ENCODE measurements around the gene FIG4. TPM values are rescaled to one million over a fixed set of nuclear protein-coding genes. Genes with fewer than 3 reads are reported as not detected.

Gene FIG4
- total RNA-seq, 1 experiment from 2014 or later = 15.7 TPM

- CTCF ChIA-PET = interaction anchor here (1.6 kb wide), 1 partner anchor 225 kb away, joined by 4 read pairs; no protein-coding TSS in a partner anchor
- Histone ChIP-seq H3K27me3 (ENCODE audit: insufficient read depth, low read length) (no peaks in the 10 kb centered on the region), H3K9ac (ENCODE audit: low read length) (no peak overlapping the region), H3K79me2 (ENCODE audit: insufficient read depth, low read length) (no peaks in the 10 kb centered on the region), H3K9me2 (ENCODE audit: insufficient read depth) (no peaks in the 10 kb centered on the region), H3K4me2 (ENCODE audit: low read length) (no peak overlapping the region), H2AFZ (ENCODE audit: low read depth, low read length, poor library complexity, severe bottlenecking) (no peak overlapping the region), H3K4me1 (ENCODE audit: control insufficient read depth in 1 of 2, insufficient read depth in 2 of 2, low read length in 2 of 2) (0 out of 4 replicates have a peak, but pooled peaks cover 0 to 5% of the 10 kb centered on the region in 2 experiments), H3K36me3 (ENCODE audit: control insufficient read depth in 1 of 2, insufficient read depth in 2 of 2, low read length in 2 of 2) (no peaks in the 10 kb centered on the region), H3K4me3 (replicated peaks in 1 of 2; ENCODE audit: low read depth in 1 of 2, low read length in 2 of 2) (no peak overlapping the region), H3K27ac (ENCODE audit: low read depth, low read length) (no peak overlapping the region), H3K9me3 (ENCODE audit: control insufficient read depth in 1 of 2, insufficient read depth in 1 of 2, low read depth in 1 of 2, low read length in 2 of 2) (no peaks in the 10 kb centered on the region), H4K20me1 (ENCODE audit: insufficient read depth) (no peaks in the 10 kb centered on the region)
- TF ChIP-seq SRF (IDR thresholded peaks at IDR 0.05; ENCODE audit: low read depth) = no peak
- TF ChIP-seq RAD21 (IDR thresholded peaks at IDR 0.05; ENCODE audit: low read depth) = no peak
- BruUV-seq (replicated peaks) = no TSS peak
- intact Hi-C loops (cut with micrococcal nuclease) = no loop called here
- ATAC-seq (no peak), DNase-seq (ENCODE audit: low read depth, low spot score) (no peak)
- POLR2A ChIA-PET = no interaction called here
- RAD21 ChIA-PET (ENCODE audit: low non-redundant PET in 1 of 2, low total read pairs in 2 of 2, uncharacterized antibody in 2 of 2, unreplicated experiment in 2 of 2) = no interaction called here
Observed at GRCh38 chr6:109815054-109815453, 124.0 kb downstream of the FIG4 start.

GRCh38 chr6:109816452-109817374 is 125.6 kb downstream of the FIG4 start:
- no peaks in the 10 kb centered on the region for H3K27me3 ChIP-seq (ENCODE audit: insufficient read depth, low read length)
- DNase-seq (ENCODE audit: low read depth, low spot score) (no peak), ATAC-seq (no peak)
- H3K9me2 ChIP-seq (ENCODE audit: insufficient read depth) = no peaks in the 10 kb centered on the region
- ChIA-PET POLR2A (no interaction called here), CTCF (no interaction called here), RAD21 (ENCODE audit: low non-redundant PET in 1 of 2, low total read pairs in 2 of 2, uncharacterized antibody in 2 of 2, unreplicated experiment in 2 of 2) (no interaction called here)
- TF ChIP-seq ZFX (IDR thresholded peaks at IDR 0.05) = no peak
- no peak for TF ChIP-seq EGR1 (IDR thresholded peaks at IDR 0.05; ENCODE audit: low read depth)
- TF ChIP-seq SIN3A (IDR thresholded peaks at IDR 0.05; ENCODE audit: low read depth) = no peak
- no peak for TF ChIP-seq MAX (IDR thresholded peaks at IDR 0.05)
- TF ChIP-seq FOSL1 (IDR thresholded peaks at IDR 0.05; ENCODE audit: low read depth) = no peak
- TF ChIP-seq EZH2 (IDR thresholded peaks at IDR 0.05) = no peak
- no peak for TF ChIP-seq EZH2phosphoT487 (IDR thresholded peaks at IDR 0.05; ENCODE audit: borderline replicate concordance)
- TF ChIP-seq JUND (IDR thresholded peaks at IDR 0.05) = no peak
- no peak for TF ChIP-seq POLR2AphosphoS5 (IDR thresholded peaks at IDR 0.05; ENCODE audit: low read depth, low read length)
- TF ChIP-seq ZBTB33 (IDR thresholded peaks at IDR 0.05; ENCODE audit: extremely low read depth, insufficient replicate concordance, low read length) = no peak
- no peak for TF ChIP-seq RAD21 (IDR thresholded peaks at IDR 0.05; ENCODE audit: low read depth)
- TF ChIP-seq YY1 (IDR thresholded peaks at IDR 0.05; ENCODE audit: extremely low read depth, insufficient replicate concordance, low read depth, low read length) = no peak
- no peak for TF ChIP-seq CEBPB (IDR thresholded peaks at IDR 0.05; ENCODE audit: low read depth)
- TF ChIP-seq TCF7L2 (IDR thresholded peaks at IDR 0.05; ENCODE audit: borderline replicate concordance, extremely low read depth, insufficient read depth, insufficient read length) = no peak
- no peak for TF ChIP-seq POLR2A (IDR thresholded peaks at IDR 0.05; ENCODE audit: borderline replicate concordance, extremely low read depth, insufficient read depth, insufficient read length)
- no peak for TF ChIP-seq SP1 (IDR thresholded peaks at IDR 0.05; ENCODE audit: low read depth)
- no peak for TF ChIP-seq SRF (IDR thresholded peaks at IDR 0.05; ENCODE audit: low read depth)
- no peaks in the 10 kb centered on the region for H3K9me3 ChIP-seq (ENCODE audit: control insufficient read depth in 1 of 2, insufficient read depth in 1 of 2, low read depth in 1 of 2, low read length in 2 of 2)
- no peak overlapping the region for H3K27ac ChIP-seq (ENCODE audit: low read depth, low read length)
- intact Hi-C loops (cut with micrococcal nuclease) = no loop called here
- no peaks in the 10 kb centered on the region for H3K36me3 ChIP-seq (ENCODE audit: control insufficient read depth in 1 of 2, insufficient read depth in 2 of 2, low read length in 2 of 2)
- no peak overlapping the region for H3K4me2 ChIP-seq (ENCODE audit: low read length)
- H4K20me1 ChIP-seq (ENCODE audit: insufficient read depth) = no peaks in the 10 kb centered on the region
- no TSS peak for BruUV-seq (replicated peaks)
- no peak overlapping the region for H2AFZ ChIP-seq (ENCODE audit: low read depth, low read length, poor library complexity, severe bottlenecking)
- no peaks in the 10 kb centered on the region for H3K79me2 ChIP-seq (ENCODE audit: insufficient read depth, low read length)
- no peak overlapping the region for H3K4me3 ChIP-seq (replicated peaks in 1 of 2; ENCODE audit: low read depth in 1 of 2, low read length in 2 of 2)
- 0 out of 4 replicates have a peak, but pooled peaks cover 0 to 5% of the 10 kb centered on the region in 2 experiments for H3K4me1 ChIP-seq (ENCODE audit: control insufficient read depth in 1 of 2, insufficient read depth in 2 of 2, low read length in 2 of 2)
- H3K9ac ChIP-seq (ENCODE audit: low read length) = no peak overlapping the region

All from HCT116 (cell line).